GM12872 (cell line): ENCODE measurements around the gene TBC1D2B.

Experiments used
- CTCF ChIP-seq: IDR thresholded peaks from 3 replicates; pipeline ENCODE4 v1.5.1; 2011; ENCODE audit warnings: low read depth, mild to moderate bottlenecking, low read length, moderate library complexity; ENCODE audit not compliant: insufficient read depth

TBC1D2B gene

GRCh38 chr15:78045189-78045588, 32.3 kb downstream of the TBC1D2B start:
- TF ChIP-seq CTCF, result no peak

- TF ChIP-seq CTCF, result no peak
These were observed 32.9 kb downstream of the TBC1D2B start for GRCh38 chr15:78044407-78045155.

- no peak for TF ChIP-seq CTCF
These were observed 35.6 kb downstream of the TBC1D2B start for GRCh38 chr15:78041946-78042345.

- no peak for TF ChIP-seq CTCF
These were observed 36.8 kb downstream of the TBC1D2B start for GRCh38 chr15:78040653-78041244.

GRCh38 chr15:78038585-78039247, 38.8 kb downstream of the TBC1D2B start:
- no peak for TF ChIP-seq CTCF

- TF ChIP-seq CTCF, result no peak
These were observed 39.7 kb downstream of the TBC1D2B start for GRCh38 chr15:78037779-78038305.

- TF ChIP-seq CTCF, result no peak
These were observed 40.2 kb downstream of the TBC1D2B start for GRCh38 chr15:78037328-78037727.
